ENCODE data around the gene NDOR1. TPM values are rescaled to one million over a fixed set of nuclear protein-coding genes. Genes with fewer than 3 reads are reported as not detected.
"Not testable (repeated sequence)": the region's sequence is repeated elsewhere in the genome, so short reads cannot be mapped to it uniquely, and the experiment has no call there.

Gene NDOR1
- total RNA-seq, 4 donors from 2014 or later: 5.3 to 11.2 (median 7.7) TPM

- Histone ChIP-seq H3K27ac (peak overlapping the region in 1 of 4 donors; percentile 16), H3K9me3 (no peaks in the 10 kb centered on the region), H3K27me3 (peaks cover 0 to 32% (median 0%) of the 10 kb centered on the region in 4 donors), H3K36me3 (peaks cover 5 to 15% (median 13%) of the 10 kb centered on the region in 3 donors), H3K4me1 (peaks cover 29 to 68% (median 34%) of the 10 kb centered on the region in 3 donors), H3K4me3 (no peak overlapping the region)
- DNase-seq: no peak
- intact Hi-C loops (cut with DNase I): loop anchor here (10.0 kb wide), 1 partner anchor 53 kb away; the partner anchor contains the start of genes ANAPC2 and SSNA1
- WGBS, 2 donors: 58 to 84% methylated on average over 6 to 9 of the region's 13 CpGs
- TF ChIP-seq POLR2A (IDR thresholded peaks at IDR 0.05): no peak
- TF ChIP-seq, protein P1, sequence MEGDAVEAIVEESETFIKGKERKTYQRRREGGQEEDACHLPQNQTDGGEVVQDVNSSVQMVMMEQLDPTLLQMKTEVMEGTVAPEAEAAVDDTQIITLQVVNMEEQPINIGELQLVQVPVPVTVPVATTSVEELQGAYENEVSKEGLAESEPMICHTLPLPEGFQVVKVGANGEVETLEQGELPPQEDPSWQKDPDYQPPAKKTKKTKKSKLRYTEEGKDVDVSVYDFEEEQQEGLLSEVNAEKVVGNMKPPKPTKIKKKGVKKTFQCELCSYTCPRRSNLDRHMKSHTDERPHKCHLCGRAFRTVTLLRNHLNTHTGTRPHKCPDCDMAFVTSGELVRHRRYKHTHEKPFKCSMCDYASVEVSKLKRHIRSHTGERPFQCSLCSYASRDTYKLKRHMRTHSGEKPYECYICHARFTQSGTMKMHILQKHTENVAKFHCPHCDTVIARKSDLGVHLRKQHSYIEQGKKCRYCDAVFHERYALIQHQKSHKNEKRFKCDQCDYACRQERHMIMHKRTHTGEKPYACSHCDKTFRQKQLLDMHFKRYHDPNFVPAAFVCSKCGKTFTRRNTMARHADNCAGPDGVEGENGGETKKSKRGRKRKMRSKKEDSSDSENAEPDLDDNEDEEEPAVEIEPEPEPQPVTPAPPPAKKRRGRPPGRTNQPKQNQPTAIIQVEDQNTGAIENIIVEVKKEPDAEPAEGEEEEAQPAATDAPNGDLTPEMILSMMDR (IDR thresholded peaks at IDR 0.05): no peak
These were observed 32.5 kb downstream of the NDOR1 start for GRCh38 chr9:137237759-137238726.

- H3K9me3 ChIP-seq, DNase-seq: not testable (repeated sequence)
- intact Hi-C loops (cut with DNase I): loop anchor here (10.0 kb wide), 1 partner anchor 55 kb away; the partner anchor contains the start of genes ANAPC2 and SSNA1
- WGBS, 2 donors: 37 to 59% methylated on average over 21 of the region's 27 CpGs
- H3K36me3 ChIP-seq: peaks cover 6 to 21% (median 21%) of the 10 kb centered on the region in 3 donors
- peaks cover 0 to 16% (median 0%) of the 10 kb centered on the region in 4 donors for H3K27me3 ChIP-seq
- H3K27ac ChIP-seq: peak overlapping the region; percentile 94 to 100 (median 95)
- peaks cover 43 to 84% (median 43%) of the 10 kb centered on the region in 3 donors for H3K4me1 ChIP-seq
- peak overlapping the region; percentile 60 to 97 (median 83) for H3K4me3 ChIP-seq
These were observed 34.2 kb downstream of the NDOR1 start for GRCh38 chr9:137239541-137240200.

DNA sequence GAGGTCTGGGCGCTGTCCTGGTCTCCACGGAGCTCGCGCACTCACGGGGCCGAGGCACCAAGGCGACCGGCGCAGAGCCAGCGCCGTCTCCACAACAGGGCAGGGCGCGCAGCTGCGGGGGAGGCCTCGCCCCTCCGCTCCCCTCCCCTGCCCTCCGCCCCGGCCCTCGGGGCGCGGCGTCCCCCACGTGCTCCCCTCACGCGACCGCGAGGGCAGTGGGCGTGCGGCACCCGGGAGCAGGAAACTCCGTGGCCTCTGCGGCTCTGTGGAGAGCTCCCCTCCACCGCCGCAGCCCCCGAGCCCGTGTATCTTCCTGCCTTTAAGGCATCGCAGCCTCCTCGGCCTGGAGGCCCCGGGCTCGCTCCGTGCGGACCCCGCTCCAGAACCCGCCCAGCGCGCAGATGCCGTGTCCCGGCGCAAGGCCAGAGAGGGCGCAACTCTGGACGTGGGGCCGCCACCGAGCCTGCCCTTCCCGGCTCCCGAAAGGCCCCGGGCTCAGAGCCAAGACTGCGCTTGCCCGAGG lies 34.9 kb downstream of the NDOR1 start:
- Histone ChIP-seq H3K27me3 (peaks cover 0 to 9% (median 0%) of the 10 kb centered on the region in 4 donors), H3K4me3 (peak overlapping the region; percentile 60 to 97 (median 83)), H3K36me3 (peaks cover 6 to 21% (median 21%) of the 10 kb centered on the region in 3 donors), H3K27ac (peak overlapping the region; percentile 94 to 100 (median 95)), H3K4me1 (peaks cover 46 to 91% (median 49%) of the 10 kb centered on the region in 3 donors), H3K9me3 (no peaks in the 10 kb centered on the region)
- no CpG with 5 or more reads among the region's 58 CpGs for WGBS, 2 donors
- TF ChIP-seq POLR2A (IDR thresholded peaks at IDR 0.05): no peak
- TF ChIP-seq, protein P1 (IDR thresholded peaks at IDR 0.05): no peak
- intact Hi-C loops (cut with DNase I): no loop called here
- no peak for DNase-seq

- Histone ChIP-seq H3K4me1 (peaks cover 44 to 91% (median 48%) of the 10 kb centered on the region in 3 donors), H3K36me3 (peaks cover 6 to 21% (median 21%) of the 10 kb centered on the region in 3 donors), H3K27me3 (peaks cover 0 to 3% (median 0%) of the 10 kb centered on the region in 4 donors), H3K9me3 (no peaks in the 10 kb centered on the region), H3K4me3 (peak within 1 kb of the TSS; percentile 74 to 97 (median 88)), H3K27ac (peak within 1 kb of the TSS; percentile 94 to 100 (median 98))
- peak; percentile 97 for DNase-seq
- WGBS, 2 donors: 0% methylated on average over 9 to 14 of the region's 67 CpGs
- peak in 3 of 4 donors; percentile 90 to 100 (median 100) for TF ChIP-seq POLR2A (IDR thresholded peaks at IDR 0.05)
- TF ChIP-seq, protein P1 (IDR thresholded peaks at IDR 0.05): peak in 3 of 6 experiments; percentile 14 to 35 (median 15)
- intact Hi-C loops (cut with DNase I): no loop called here
These were observed 35.5 kb downstream of the NDOR1 start, which contains the start of gene TUBB4B for GRCh38 chr9:137240841-137241489. Gene TUBB4B, plus strand, starts transcription at chr9:137241287. Its CDS starts 74 bp downstream, at chr9:137241361.
